Measurements from ENCODE around the gene KRT39. TPM values are rescaled to one million over a fixed set of nuclear protein-coding genes. Genes with fewer than 3 reads are reported as not detected.

Gene KRT39
- total and polyA plus RNA-seq, 2 of the 13 experiments (the other 11 are each of a cell fraction or from before 2014, with no cell fraction given): 0.07 to 1.2 TPM

Small RNAs within 50 kb of the gene (small RNA-seq; reads per million reads assigned to genes)
- gene KRTAP3-4P (ENCODE audit: insufficient read depth in 2 of 3, insufficient read length in 3 of 3, low read depth in 2 of 3, low replicate concordance in 1 of 3): 0 reads per million in 3 experiments

Other genes with a start within 250 kb of the KRT39 start
Only the 30 nearest of the 33 such genes appear.
- not detected in 2 replicates for gene KRT26, start 194.7 kb downstream of the KRT39 start, total RNA-seq (2016; rRNA removed; fragmentation: Illumina TruSeq; extraction: Trizol)
- gene KRT26, start 194.7 kb downstream of the KRT39 start, polyA plus RNA-seq (2011; rRNA removed): not detected in 2 replicates
- gene KRT27, start 184.4 kb downstream of the KRT39 start, total RNA-seq (2016; rRNA removed; fragmentation: Illumina TruSeq; extraction: Trizol): not detected in 2 replicates
- gene KRT27, start 184.4 kb downstream of the KRT39 start, polyA plus RNA-seq (2011; rRNA removed): not detected in 2 replicates
- not detected in 2 replicates for gene KRT28, start 167.0 kb downstream of the KRT39 start, total RNA-seq (2016; rRNA removed; fragmentation: Illumina TruSeq; extraction: Trizol)
- not detected in 2 replicates for gene KRT28, start 167.0 kb downstream of the KRT39 start, polyA plus RNA-seq (2011; rRNA removed)
- gene KRT10, start 144.3 kb downstream of the KRT39 start, total RNA-seq (2016; rRNA removed; fragmentation: Illumina TruSeq; extraction: Trizol): 25.1 and 25.7 TPM in 2 replicates
- 23.0 and 27.5 TPM in 2 replicates for gene KRT10, start 144.3 kb downstream of the KRT39 start, polyA plus RNA-seq (2011; rRNA removed)
- 0.07 TPM in 1 of 2 replicates, not detected in the other for gene KRT12, start 99.7 kb downstream of the KRT39 start, total RNA-seq (2016; rRNA removed; fragmentation: Illumina TruSeq; extraction: Trizol)
- 0.09 and 0.31 TPM in 2 replicates for gene KRT12, start 99.7 kb downstream of the KRT39 start, polyA plus RNA-seq (2011; rRNA removed)
- 0.13 and 0.14 TPM in 2 replicates for gene KRT20, start 81.7 kb downstream of the KRT39 start, total RNA-seq (2016; rRNA removed; fragmentation: Illumina TruSeq; extraction: Trizol)
- gene KRT20, start 81.7 kb downstream of the KRT39 start, polyA plus RNA-seq (2011; rRNA removed): 0.20 and 1.0 TPM in 2 replicates
- gene KRT23, start 29.3 kb downstream of the KRT39 start, total RNA-seq (2016; rRNA removed; fragmentation: Illumina TruSeq; extraction: Trizol): 24.7 and 32.9 TPM in 2 replicates
- 48.4 and 51.1 TPM in 2 replicates for gene KRT23, start 29.3 kb downstream of the KRT39 start, polyA plus RNA-seq (2011; rRNA removed)
- not detected in 2 replicates for gene KRT40, start 17.4 kb upstream of the KRT39 start, total RNA-seq (2016; rRNA removed; fragmentation: Illumina TruSeq; extraction: Trizol)
- gene KRT40, start 17.4 kb upstream of the KRT39 start, polyA plus RNA-seq (2011; rRNA removed): not detected in 2 replicates
- not detected in 2 replicates for gene KRTAP3-3, start 27.2 kb upstream of the KRT39 start, total RNA-seq (2016; rRNA removed; fragmentation: Illumina TruSeq; extraction: Trizol)
- not detected in 2 replicates for gene KRTAP3-3, start 27.2 kb upstream of the KRT39 start, polyA plus RNA-seq (2011; rRNA removed)
- gene KRTAP3-2, start 33.0 kb upstream of the KRT39 start, total RNA-seq (2016; rRNA removed; fragmentation: Illumina TruSeq; extraction: Trizol): not detected in 2 replicates
- gene KRTAP3-2, start 33.0 kb upstream of the KRT39 start, polyA plus RNA-seq (2011; rRNA removed): not detected in 2 replicates
- gene KRTAP3-1, start 42.2 kb upstream of the KRT39 start, total RNA-seq (2016; rRNA removed; fragmentation: Illumina TruSeq; extraction: Trizol): 0.29 and 0.81 TPM in 2 replicates
- 3.7 and 3.8 TPM in 2 replicates for gene KRTAP3-1, start 42.2 kb upstream of the KRT39 start, polyA plus RNA-seq (2011; rRNA removed)
- not detected in 2 replicates for gene KRTAP1-5, start 60.3 kb upstream of the KRT39 start, total RNA-seq (2016; rRNA removed; fragmentation: Illumina TruSeq; extraction: Trizol)
- 0.07 and 0.09 TPM in 2 replicates for gene KRTAP1-5, start 60.3 kb upstream of the KRT39 start, polyA plus RNA-seq (2011; rRNA removed)
- not detected in 2 replicates for gene KRTAP1-4, start 63.2 kb upstream of the KRT39 start, total RNA-seq (2016; rRNA removed; fragmentation: Illumina TruSeq; extraction: Trizol)
- gene KRTAP1-4, start 63.2 kb upstream of the KRT39 start, polyA plus RNA-seq (2011; rRNA removed): not detected in 2 replicates
- not detected in 2 replicates for gene KRTAP1-3, start 67.9 kb upstream of the KRT39 start, total RNA-seq (2016; rRNA removed; fragmentation: Illumina TruSeq; extraction: Trizol)
- not detected in 2 replicates for gene KRTAP1-3, start 67.9 kb upstream of the KRT39 start, polyA plus RNA-seq (2011; rRNA removed)
- not detected in 2 replicates for gene KRTAP1-1, start 74.5 kb upstream of the KRT39 start, total RNA-seq (2016; rRNA removed; fragmentation: Illumina TruSeq; extraction: Trizol)
- not detected in 2 replicates for gene KRTAP1-1, start 74.5 kb upstream of the KRT39 start, polyA plus RNA-seq (2011; rRNA removed)
- gene KRTAP2-1, start 80.4 kb upstream of the KRT39 start, total RNA-seq (2016; rRNA removed; fragmentation: Illumina TruSeq; extraction: Trizol): not detected in 2 replicates
- gene KRTAP2-1, start 80.4 kb upstream of the KRT39 start, polyA plus RNA-seq (2011; rRNA removed): not detected in 2 replicates
- gene KRTAP2-2, start 88.3 kb upstream of the KRT39 start, total RNA-seq (2016; rRNA removed; fragmentation: Illumina TruSeq; extraction: Trizol): not detected in 2 replicates
- not detected in 2 replicates for gene KRTAP2-2, start 88.3 kb upstream of the KRT39 start, polyA plus RNA-seq (2011; rRNA removed)
- not detected in 2 replicates for gene KRTAP2-3, start 93.2 kb upstream of the KRT39 start, total RNA-seq (2016; rRNA removed; fragmentation: Illumina TruSeq; extraction: Trizol)
- 0.24 and 0.25 TPM in 2 replicates for gene KRTAP2-3, start 93.2 kb upstream of the KRT39 start, polyA plus RNA-seq (2011; rRNA removed)
- not detected in 2 replicates for gene KRTAP2-4, start 98.9 kb upstream of the KRT39 start, total RNA-seq (2016; rRNA removed; fragmentation: Illumina TruSeq; extraction: Trizol)
- gene KRTAP2-4, start 98.9 kb upstream of the KRT39 start, polyA plus RNA-seq (2011; rRNA removed): not detected in 2 replicates
- not detected in 2 replicates for gene KRTAP4-7, start 117.2 kb upstream of the KRT39 start, total RNA-seq (2016; rRNA removed; fragmentation: Illumina TruSeq; extraction: Trizol)
- not detected in 2 replicates for gene KRTAP4-7, start 117.2 kb upstream of the KRT39 start, polyA plus RNA-seq (2011; rRNA removed)
- gene KRTAP4-8, start 131.2 kb upstream of the KRT39 start, total RNA-seq (2016; rRNA removed; fragmentation: Illumina TruSeq; extraction: Trizol): not detected in 2 replicates
- not detected in 2 replicates for gene KRTAP4-8, start 131.2 kb upstream of the KRT39 start, polyA plus RNA-seq (2011; rRNA removed)
- gene KRTAP4-16, start 135.3 kb upstream of the KRT39 start, total RNA-seq (2016; rRNA removed; fragmentation: Illumina TruSeq; extraction: Trizol): not detected in 2 replicates
- not detected in 2 replicates for gene KRTAP4-16, start 135.3 kb upstream of the KRT39 start, polyA plus RNA-seq (2011; rRNA removed)
- gene KRTAP4-9, start 138.4 kb upstream of the KRT39 start, total RNA-seq (2016; rRNA removed; fragmentation: Illumina TruSeq; extraction: Trizol): not detected in 2 replicates
- not detected in 2 replicates for gene KRTAP4-9, start 138.4 kb upstream of the KRT39 start, polyA plus RNA-seq (2011; rRNA removed)
- gene KRTAP4-11, start 151.4 kb upstream of the KRT39 start, total RNA-seq (2016; rRNA removed; fragmentation: Illumina TruSeq; extraction: Trizol): not detected in 2 replicates
- gene KRTAP4-11, start 151.4 kb upstream of the KRT39 start, polyA plus RNA-seq (2011; rRNA removed): not detected in 2 replicates
- not detected in 2 replicates for gene KRTAP4-12, start 157.2 kb upstream of the KRT39 start, total RNA-seq (2016; rRNA removed; fragmentation: Illumina TruSeq; extraction: Trizol)
- not detected in 2 replicates for gene KRTAP4-12, start 157.2 kb upstream of the KRT39 start, polyA plus RNA-seq (2011; rRNA removed)
- gene KRTAP4-6, start 173.6 kb upstream of the KRT39 start, total RNA-seq (2016; rRNA removed; fragmentation: Illumina TruSeq; extraction: Trizol): not detected in 2 replicates
- gene KRTAP4-6, start 173.6 kb upstream of the KRT39 start, polyA plus RNA-seq (2011; rRNA removed): not detected in 2 replicates
- gene KRTAP4-5, start 182.9 kb upstream of the KRT39 start, total RNA-seq (2016; rRNA removed; fragmentation: Illumina TruSeq; extraction: Trizol): not detected in 2 replicates
- not detected in 2 replicates for gene KRTAP4-5, start 182.9 kb upstream of the KRT39 start, polyA plus RNA-seq (2011; rRNA removed)
- not detected in 2 replicates for gene KRTAP4-4, start 193.8 kb upstream of the KRT39 start, total RNA-seq (2016; rRNA removed; fragmentation: Illumina TruSeq; extraction: Trizol)
- gene KRTAP4-4, start 193.8 kb upstream of the KRT39 start, polyA plus RNA-seq (2011; rRNA removed): not detected in 2 replicates
- not detected in 2 replicates for gene KRTAP4-3, start 201.3 kb upstream of the KRT39 start, total RNA-seq (2016; rRNA removed; fragmentation: Illumina TruSeq; extraction: Trizol)
- not detected in 2 replicates for gene KRTAP4-3, start 201.3 kb upstream of the KRT39 start, polyA plus RNA-seq (2011; rRNA removed)
- gene KRTAP4-2, start 211.3 kb upstream of the KRT39 start, total RNA-seq (2016; rRNA removed; fragmentation: Illumina TruSeq; extraction: Trizol): not detected in 2 replicates
- not detected in 2 replicates for gene KRTAP4-2, start 211.3 kb upstream of the KRT39 start, polyA plus RNA-seq (2011; rRNA removed)

Data from HepG2 (cell line).